ENCODE measurements around the gene ARMH4. TPM values are rescaled to one million over a fixed set of nuclear protein-coding genes. Genes with fewer than 3 reads are reported as not detected.

Gene ARMH4
- total and polyA plus RNA-seq, 7 donors, result 0.17 to 3.2 (median 0.74) TPM

DNA sequence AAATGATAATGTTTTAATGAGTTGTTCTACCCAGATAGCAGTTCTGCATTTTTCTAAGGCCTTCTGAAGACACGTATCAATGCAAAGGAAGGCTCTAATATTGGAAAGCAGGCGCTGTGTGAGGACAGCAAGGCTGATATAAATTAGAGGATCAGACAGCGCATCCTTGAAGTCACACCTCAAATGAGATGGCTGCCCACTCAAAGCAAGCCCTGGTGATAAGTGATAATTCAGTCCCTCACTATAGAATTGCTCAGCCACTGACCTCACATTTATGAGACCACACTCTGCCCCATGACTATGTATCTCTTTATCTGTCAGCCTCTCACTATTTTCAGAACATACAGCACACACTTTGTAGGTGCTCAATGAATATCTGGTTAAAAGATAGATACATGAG is 62.4 kb downstream of the ARMH4 start:
- TF ChIP-seq, protein P1, sequence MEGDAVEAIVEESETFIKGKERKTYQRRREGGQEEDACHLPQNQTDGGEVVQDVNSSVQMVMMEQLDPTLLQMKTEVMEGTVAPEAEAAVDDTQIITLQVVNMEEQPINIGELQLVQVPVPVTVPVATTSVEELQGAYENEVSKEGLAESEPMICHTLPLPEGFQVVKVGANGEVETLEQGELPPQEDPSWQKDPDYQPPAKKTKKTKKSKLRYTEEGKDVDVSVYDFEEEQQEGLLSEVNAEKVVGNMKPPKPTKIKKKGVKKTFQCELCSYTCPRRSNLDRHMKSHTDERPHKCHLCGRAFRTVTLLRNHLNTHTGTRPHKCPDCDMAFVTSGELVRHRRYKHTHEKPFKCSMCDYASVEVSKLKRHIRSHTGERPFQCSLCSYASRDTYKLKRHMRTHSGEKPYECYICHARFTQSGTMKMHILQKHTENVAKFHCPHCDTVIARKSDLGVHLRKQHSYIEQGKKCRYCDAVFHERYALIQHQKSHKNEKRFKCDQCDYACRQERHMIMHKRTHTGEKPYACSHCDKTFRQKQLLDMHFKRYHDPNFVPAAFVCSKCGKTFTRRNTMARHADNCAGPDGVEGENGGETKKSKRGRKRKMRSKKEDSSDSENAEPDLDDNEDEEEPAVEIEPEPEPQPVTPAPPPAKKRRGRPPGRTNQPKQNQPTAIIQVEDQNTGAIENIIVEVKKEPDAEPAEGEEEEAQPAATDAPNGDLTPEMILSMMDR (IDR thresholded peaks at IDR 0.05), result no peak
- no peak overlapping the region for H3K27ac ChIP-seq
- H3K4me1 ChIP-seq, result no peaks in the 10 kb centered on the region
- ATAC-seq, result no peak
- intact Hi-C loops (cut with DNase I), result no loop called here
- H3K9me3 ChIP-seq, result no peaks in the 10 kb centered on the region
- DNase-seq, result no peak
- no peaks in the 10 kb centered on the region for H3K27me3 ChIP-seq (ENCODE audit: insufficient read depth in 3 of 3, low read length in 2 of 3)
- WGBS, 3 donors, result 96 to 99% (median 97%) methylated on average over 3 of the region's 3 CpGs
- H3K4me3 ChIP-seq, result no peak overlapping the region
- H3K36me3 ChIP-seq (ENCODE audit: insufficient read depth in 1 of 2, low read depth in 1 of 2), result no peaks in the 10 kb centered on the region

- Histone ChIP-seq H3K27me3 (ENCODE audit: insufficient read depth in 3 of 3, low read length in 2 of 3) (no peaks in the 10 kb centered on the region), H3K4me3 (no peak overlapping the region), H3K9me3 (no peaks in the 10 kb centered on the region), H3K4me1 (no peaks in the 10 kb centered on the region), H3K27ac (no peak overlapping the region), H3K36me3 (ENCODE audit: insufficient read depth in 1 of 2, low read depth in 1 of 2) (no peaks in the 10 kb centered on the region)
- ATAC-seq (no peak), DNase-seq (no peak)
- WGBS, 3 donors, result 68 to 75% (median 70%) methylated on average over 2 of the region's 2 CpGs
- intact Hi-C loops (cut with DNase I), result no loop called here
- TF ChIP-seq, protein P1 (IDR thresholded peaks at IDR 0.05), result no peak
Measured at GRCh38 chr14:58088961-58089360, 63.1 kb downstream of the ARMH4 start.

GRCh38 chr14:58085877-58086276 is 66.1 kb downstream of the ARMH4 start:
- 71 to 82% (median 82%) methylated on average over 4 of the region's 4 CpGs for WGBS, 3 donors
- TF ChIP-seq, protein P1 (IDR thresholded peaks at IDR 0.05), result no peak
- no peaks in the 10 kb centered on the region for H3K9me3 ChIP-seq
- no peak for DNase-seq
- no peak overlapping the region for H3K4me3 ChIP-seq
- intact Hi-C loops (cut with DNase I), result no loop called here
- no peak overlapping the region for H3K27ac ChIP-seq
- no peak for ATAC-seq
- no peaks in the 10 kb centered on the region for H3K27me3 ChIP-seq (ENCODE audit: insufficient read depth in 3 of 3, low read length in 2 of 3)
- H3K4me1 ChIP-seq, result no peaks in the 10 kb centered on the region
- no peaks in the 10 kb centered on the region for H3K36me3 ChIP-seq (ENCODE audit: insufficient read depth in 1 of 2, low read depth in 1 of 2)

DNA sequence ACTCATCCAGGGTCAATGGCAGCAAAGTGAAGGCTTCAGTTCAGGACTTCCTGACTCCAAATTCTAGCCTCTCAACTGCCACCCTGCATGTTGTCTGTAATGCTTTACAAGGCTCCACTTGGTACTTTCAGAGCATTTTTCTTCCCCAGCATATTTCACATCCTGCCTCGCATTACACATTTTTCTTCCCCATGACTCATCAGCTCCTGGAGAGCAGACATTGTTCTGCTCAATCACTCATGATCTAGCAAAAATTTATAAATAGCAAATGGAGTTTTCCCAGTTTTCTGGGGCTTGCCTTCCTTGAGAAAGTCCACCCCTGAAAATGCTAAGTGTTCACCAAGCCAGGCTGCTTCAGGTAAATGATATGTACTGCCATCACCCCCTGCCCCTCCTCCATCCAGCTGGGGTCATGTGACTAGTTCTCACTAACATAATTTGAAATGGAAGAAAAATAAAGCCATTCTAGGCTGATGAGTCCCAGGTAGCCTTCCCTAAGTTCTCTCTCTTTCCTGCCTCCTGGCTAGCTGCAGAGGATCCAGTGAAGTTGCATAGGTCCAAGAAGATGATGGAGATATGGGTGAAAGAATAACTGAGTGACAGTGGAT is 69.4 kb downstream of the ARMH4 start:
- Histone ChIP-seq H3K4me3 (no peak overlapping the region), H3K27ac (peak overlapping the region; percentile 33), H3K9me3 (no peaks in the 10 kb centered on the region), H3K27me3 (ENCODE audit: insufficient read depth in 3 of 3, low read length in 2 of 3) (no peaks in the 10 kb centered on the region), H3K36me3 (ENCODE audit: insufficient read depth in 1 of 2, low read depth in 1 of 2) (no peaks in the 10 kb centered on the region), H3K4me1 (no peaks in the 10 kb centered on the region)
- intact Hi-C loops (cut with DNase I), result no loop called here
- 9 to 17% (median 15%) methylated on average over 1 of the region's 1 CpG for WGBS, 3 donors
- DNase-seq, result no peak
- TF ChIP-seq, protein P1 (IDR thresholded peaks at IDR 0.05), result no peak
- ATAC-seq, result no peak

DNA sequence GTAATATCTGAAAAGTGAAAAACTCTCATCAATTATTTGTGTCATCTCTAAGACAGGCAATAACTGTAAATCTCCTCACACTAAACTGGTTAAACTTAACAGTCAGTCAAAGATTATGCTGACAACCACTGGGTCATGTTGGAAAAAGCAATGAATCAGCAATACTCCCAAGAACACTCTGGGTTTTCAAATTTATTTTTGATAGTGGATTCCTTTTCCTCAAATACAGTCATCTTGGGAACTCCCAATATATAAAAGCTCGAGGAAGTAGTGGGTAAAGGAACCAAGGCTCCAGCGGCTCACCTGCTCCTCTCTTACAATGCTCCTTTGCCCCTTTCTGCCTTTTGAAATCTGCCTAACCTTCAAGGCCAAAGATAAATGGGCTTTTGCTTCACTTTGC is 70.0 kb downstream of the ARMH4 start:
- Histone ChIP-seq H3K9me3 (no peaks in the 10 kb centered on the region), H3K27me3 (ENCODE audit: insufficient read depth in 3 of 3, low read length in 2 of 3) (no peaks in the 10 kb centered on the region), H3K27ac (no peak overlapping the region), H3K36me3 (ENCODE audit: insufficient read depth in 1 of 2, low read depth in 1 of 2) (no peaks in the 10 kb centered on the region), H3K4me3 (no peak overlapping the region), H3K4me1 (no peaks in the 10 kb centered on the region)
- intact Hi-C loops (cut with DNase I), result no loop called here
- 87 to 93% (median 93%) methylated on average over 2 of the region's 2 CpGs for WGBS, 3 donors
- no peak for ATAC-seq
- DNase-seq, result no peak
- TF ChIP-seq, protein P1 (IDR thresholded peaks at IDR 0.05), result no peak

Measured in psoas muscle (tissue), 8 donors.